Activated naive CD8-positive, alpha-beta T cell (primary cell): ENCODE data around the gene KPNA5.
"Not testable (repeated sequence)": the region's sequence is repeated elsewhere in the genome, so short reads cannot be mapped to it uniquely, and the experiment has no call there.

ENCODE experiments used
- H3K27ac Mint-ChIP-seq: one replicate; pipeline ENCODE4 v1.8.0; 2021; ENCODE audit warnings: mixed read lengths
- H3K27me3 Mint-ChIP-seq: one replicate; pipeline ENCODE4 v1.8.0; 2021; ENCODE audit warnings: mixed read lengths
- H3K36me3 Mint-ChIP-seq: one replicate; pipeline ENCODE4 v1.8.0; 2021; ENCODE audit warnings: mixed read lengths
- H3K4me1 Mint-ChIP-seq: one replicate; pipeline ENCODE4 v1.8.0; 2021; ENCODE audit warnings: low read depth, mixed read lengths
- H3K4me3 Mint-ChIP-seq: one replicate; pipeline ENCODE4 v1.8.0; 2021; ENCODE audit warnings: mild to moderate bottlenecking, mixed read lengths
- H3K9me3 Mint-ChIP-seq: one replicate; pipeline ENCODE4 v1.8.0; 2021; ENCODE audit warnings: low read depth, mixed read lengths

Gene KPNA5

DNA sequence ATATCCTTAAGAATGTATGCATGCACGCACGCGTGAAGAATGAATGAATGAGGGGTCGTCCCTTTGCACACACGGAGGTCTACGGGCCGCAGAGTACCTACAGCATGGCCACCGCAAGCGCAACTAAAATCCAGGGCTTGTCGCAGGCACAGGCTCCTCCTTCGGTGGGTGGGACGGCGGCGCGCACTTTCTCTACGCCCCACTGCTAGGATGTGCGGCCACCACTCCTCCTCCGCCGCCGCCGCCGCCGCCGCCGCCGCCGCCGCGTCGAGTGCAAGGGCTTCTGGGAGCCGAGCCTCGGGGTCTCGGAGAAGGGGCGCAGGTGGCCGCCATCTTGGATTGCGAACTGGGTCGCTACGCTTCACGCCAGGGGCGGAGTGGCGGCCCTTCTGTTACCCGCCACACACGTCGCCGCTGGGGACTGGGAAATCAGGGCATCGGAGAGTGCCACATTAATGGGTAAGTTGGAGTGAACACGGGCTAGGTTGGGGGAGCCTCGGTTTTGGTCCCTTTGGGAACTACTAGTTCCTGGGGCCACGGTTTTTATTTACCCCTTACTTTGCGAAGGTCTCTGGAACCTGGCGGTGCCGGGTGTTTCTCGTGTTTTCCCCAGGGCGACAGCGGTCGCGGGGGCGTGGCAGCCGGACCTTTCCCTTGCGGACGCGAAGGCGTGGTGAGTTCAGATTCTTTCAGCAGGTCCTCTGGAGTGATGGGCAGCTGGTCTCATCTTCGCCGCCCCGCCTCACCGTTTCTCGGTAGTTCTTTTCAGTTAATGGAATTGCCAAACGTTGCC, at the start of gene KPNA5:
KPNA5 (plus strand) TSS at position 332 of the 793 bp plus-strand sequence; CDS start at position 456, 124 bp downstream.
- Mint-ChIP-seq H3K9me3 (no peaks in the 10 kb centered on the region), H3K27ac (peak within 1 kb of the TSS; percentile 99), H3K36me3 (peaks cover 12% of the 10 kb centered on the region), H3K27me3 (no peaks in the 10 kb centered on the region), H3K4me3 (peak within 1 kb of the TSS; percentile 97), H3K4me1 (peaks cover 43% of the 10 kb centered on the region)

GRCh38 chr6:116631379-116631990, 49.5 kb upstream of the KPNA5 start:
- Mint-ChIP-seq H3K4me3 (no peak overlapping the region), H3K27me3 (no peaks in the 10 kb centered on the region), H3K36me3 (peaks cover 10% of the 10 kb centered on the region), H3K4me1 (peaks cover 3% of the 10 kb centered on the region), H3K9me3 (no peaks in the 10 kb centered on the region), H3K27ac (no peak overlapping the region)

- H3K27me3 Mint-ChIP-seq = no peaks in the 10 kb centered on the region
- peaks cover 10% of the 10 kb centered on the region for H3K36me3 Mint-ChIP-seq
- H3K9me3 Mint-ChIP-seq = no peaks in the 10 kb centered on the region
- H3K4me3 Mint-ChIP-seq = no peak overlapping the region
- peaks cover 3% of the 10 kb centered on the region for H3K4me1 Mint-ChIP-seq
- no peak overlapping the region for H3K27ac Mint-ChIP-seq
Measured at GRCh38 chr6:116633685-116634084, 47.3 kb upstream of the KPNA5 start.

- H3K27ac Mint-ChIP-seq = no peak overlapping the region
- H3K4me3 Mint-ChIP-seq = no peak overlapping the region
- H3K36me3 Mint-ChIP-seq = peaks cover 4% of the 10 kb centered on the region
- H3K27me3 Mint-ChIP-seq = no peaks in the 10 kb centered on the region
- peaks cover 7% of the 10 kb centered on the region for H3K4me1 Mint-ChIP-seq
- H3K9me3 Mint-ChIP-seq = no peaks in the 10 kb centered on the region
Measured at GRCh38 chr6:116648156-116648555, 32.9 kb upstream of the KPNA5 start.

GRCh38 chr6:116649129-116649528, 31.9 kb upstream of the KPNA5 start:
- peaks cover 4% of the 10 kb centered on the region for H3K36me3 Mint-ChIP-seq
- peak overlapping the region; percentile 5 for H3K27ac Mint-ChIP-seq
- no peak overlapping the region for H3K4me3 Mint-ChIP-seq
- H3K4me1 Mint-ChIP-seq = peaks cover 7% of the 10 kb centered on the region
- no peaks in the 10 kb centered on the region for H3K27me3 Mint-ChIP-seq
- H3K9me3 Mint-ChIP-seq = no peaks in the 10 kb centered on the region

DNA sequence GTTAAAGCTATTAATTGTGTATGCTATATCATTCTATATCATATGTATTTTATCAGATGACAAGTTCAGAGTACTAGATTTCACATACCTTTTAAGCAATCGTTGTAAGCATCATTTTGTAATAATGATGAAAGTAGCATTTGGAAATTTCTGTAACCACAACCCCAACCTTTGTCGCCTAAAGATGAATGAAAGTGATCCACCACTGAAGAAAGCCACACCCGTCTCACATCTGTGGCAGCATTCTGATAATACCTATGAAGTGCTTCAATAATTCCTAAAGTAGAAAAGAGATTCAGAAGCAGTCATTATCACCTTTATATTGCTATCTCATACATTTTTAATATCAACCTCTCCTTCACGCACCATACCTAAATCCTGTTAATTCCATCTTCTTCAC, 29.1 kb upstream of the KPNA5 start:
- H3K27ac Mint-ChIP-seq = peak overlapping the region; percentile 36
- H3K27me3 Mint-ChIP-seq = no peaks in the 10 kb centered on the region
- H3K36me3 Mint-ChIP-seq = peaks cover 4% of the 10 kb centered on the region
- no peaks in the 10 kb centered on the region for H3K9me3 Mint-ChIP-seq
- peaks cover 7% of the 10 kb centered on the region for H3K4me1 Mint-ChIP-seq
- no peak overlapping the region for H3K4me3 Mint-ChIP-seq

- Mint-ChIP-seq H3K9me3 (no peaks in the 10 kb centered on the region), H3K36me3 (peaks cover 10% of the 10 kb centered on the region), H3K4me1 (peaks cover 46% of the 10 kb centered on the region), H3K27me3 (no peaks in the 10 kb centered on the region), H3K4me3 (no peak overlapping the region), H3K27ac (no peak overlapping the region)
Measured at GRCh38 chr6:116661594-116661993, 19.4 kb upstream of the KPNA5 start.

DNA sequence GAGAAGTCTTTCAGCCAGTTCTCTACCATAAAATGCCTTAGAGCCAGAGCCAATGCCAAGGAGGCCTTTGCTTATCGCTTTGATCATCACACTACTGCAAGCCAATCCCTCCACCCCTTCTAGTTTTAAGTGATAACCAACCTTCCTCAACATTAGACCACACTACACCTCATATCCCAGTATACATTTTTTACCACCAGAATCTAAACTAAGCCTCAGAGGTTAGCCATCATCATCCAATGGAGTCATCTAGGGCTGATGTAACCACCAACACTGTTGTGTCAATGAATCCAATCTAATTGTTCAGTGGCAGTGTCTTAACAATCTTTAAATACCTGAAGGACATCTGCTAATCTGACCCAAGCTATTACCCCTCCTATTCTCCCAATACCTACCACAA, 18.8 kb upstream of the KPNA5 start:
- no peaks in the 10 kb centered on the region for H3K9me3 Mint-ChIP-seq
- H3K27ac Mint-ChIP-seq = peak overlapping the region; percentile 8
- no peak overlapping the region for H3K4me3 Mint-ChIP-seq
- peaks cover 51% of the 10 kb centered on the region for H3K4me1 Mint-ChIP-seq
- H3K27me3 Mint-ChIP-seq = no peaks in the 10 kb centered on the region
- H3K36me3 Mint-ChIP-seq = peaks cover 10% of the 10 kb centered on the region

GRCh38 chr6:116663308-116663707, 17.7 kb upstream of the KPNA5 start:
- no peaks in the 10 kb centered on the region for H3K27me3 Mint-ChIP-seq
- peak overlapping the region; percentile 42 for H3K4me3 Mint-ChIP-seq
- no peak overlapping the region for H3K27ac Mint-ChIP-seq
- H3K4me1 Mint-ChIP-seq = peaks cover 59% of the 10 kb centered on the region
- peaks cover 10% of the 10 kb centered on the region for H3K36me3 Mint-ChIP-seq
- no peaks in the 10 kb centered on the region for H3K9me3 Mint-ChIP-seq

DNA sequence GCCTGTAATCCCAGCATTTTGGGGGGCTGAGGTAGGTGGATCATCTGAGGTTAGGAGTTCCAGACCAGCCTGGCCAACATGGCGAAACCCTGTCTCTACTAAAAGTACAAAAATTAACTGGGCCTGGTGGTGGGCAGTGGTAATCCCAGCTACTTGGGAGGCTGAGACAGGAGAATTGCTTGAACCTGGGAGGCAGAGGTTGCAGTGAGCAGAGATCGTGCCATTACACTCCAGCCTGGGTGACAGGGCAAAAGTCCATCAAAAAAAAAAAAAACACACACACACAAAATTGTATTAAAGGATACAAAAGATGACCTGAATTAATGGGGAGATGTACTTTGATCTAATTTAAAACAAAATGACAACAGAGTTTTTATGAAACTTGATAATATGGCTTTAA, 16.8 kb upstream of the KPNA5 start:
- H3K27me3 Mint-ChIP-seq, H3K9me3 Mint-ChIP-seq, H3K27ac Mint-ChIP-seq: not testable (repeated sequence)
- Mint-ChIP-seq H3K4me3 (peak overlapping the region; percentile 23), H3K36me3 (peaks cover 10% of the 10 kb centered on the region), H3K4me1 (peaks cover 59% of the 10 kb centered on the region)

DNA sequence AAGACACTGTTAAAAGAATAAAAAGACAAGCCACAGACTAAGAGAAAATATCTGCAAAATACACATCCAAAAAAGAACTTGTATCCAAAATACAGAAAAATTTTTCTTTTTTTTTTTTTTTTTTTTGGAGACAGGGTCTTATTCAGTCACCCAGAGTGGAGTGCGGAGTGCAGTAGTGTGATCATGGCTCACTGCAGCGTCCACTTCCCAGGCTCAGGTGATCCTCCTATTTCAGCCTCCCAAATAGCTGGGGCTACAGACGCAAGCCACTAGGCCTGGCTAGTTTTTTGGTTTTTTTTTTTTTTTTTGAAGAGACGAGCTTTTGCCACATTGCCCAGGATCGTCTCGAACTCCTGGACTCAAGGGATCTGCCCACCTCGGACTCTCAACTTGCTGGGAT, 15.5 kb upstream of the KPNA5 start:
- Mint-ChIP-seq H3K4me3 (peak overlapping the region; percentile 74), H3K27me3 (no peaks in the 10 kb centered on the region), H3K9me3 (no peaks in the 10 kb centered on the region), H3K36me3 (peaks cover 8% of the 10 kb centered on the region), H3K4me1 (peaks cover 56% of the 10 kb centered on the region), H3K27ac (no peak overlapping the region)

- Mint-ChIP-seq H3K9me3 (no peaks in the 10 kb centered on the region), H3K4me3 (peak overlapping the region; percentile 95), H3K4me1 (peaks cover 50% of the 10 kb centered on the region), H3K27ac (peak overlapping the region; percentile 58), H3K27me3 (no peaks in the 10 kb centered on the region), H3K36me3 (peaks cover 8% of the 10 kb centered on the region)
Measured at GRCh38 chr6:116666869-116667268, 14.1 kb upstream of the KPNA5 start.

- Mint-ChIP-seq H3K36me3 (peaks cover 8% of the 10 kb centered on the region), H3K4me1 (peaks cover 42% of the 10 kb centered on the region), H3K27me3 (no peaks in the 10 kb centered on the region), H3K27ac (peak overlapping the region; percentile 66), H3K4me3 (peak overlapping the region; percentile 95), H3K9me3 (no peaks in the 10 kb centered on the region)
Measured at GRCh38 chr6:116667623-116668022, 13.4 kb upstream of the KPNA5 start.

GRCh38 chr6:116672306-116672705, 8.7 kb upstream of the KPNA5 start:
- Mint-ChIP-seq H3K9me3 (no peaks in the 10 kb centered on the region), H3K4me3 (no peak overlapping the region), H3K27ac (no peak overlapping the region), H3K36me3 (no peaks in the 10 kb centered on the region), H3K4me1 (peaks cover 8% of the 10 kb centered on the region), H3K27me3 (no peaks in the 10 kb centered on the region)

DNA sequence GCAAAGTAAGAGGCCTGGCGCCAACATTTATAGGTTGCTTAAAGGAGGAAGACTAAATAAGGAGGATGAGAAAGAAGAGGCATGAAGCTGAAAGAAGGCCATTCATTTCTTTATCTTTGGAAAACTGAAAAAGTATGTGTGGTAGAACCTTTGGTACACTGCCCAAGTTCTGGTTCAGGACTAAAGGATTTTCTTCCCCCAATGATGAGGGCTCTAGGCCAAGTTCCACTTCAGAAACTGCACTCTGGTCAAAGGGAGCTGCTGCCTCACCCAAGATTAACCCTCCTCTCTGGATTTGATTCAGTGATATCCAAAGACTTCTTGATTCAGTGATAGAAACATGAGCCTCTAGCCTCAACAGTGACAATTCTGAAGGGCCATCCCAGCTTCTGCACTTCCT, 5.0 kb upstream of the KPNA5 start:
- Mint-ChIP-seq H3K27ac (no peak overlapping the region), H3K4me3 (no peak overlapping the region), H3K27me3 (no peaks in the 10 kb centered on the region), H3K4me1 (peaks cover 13% of the 10 kb centered on the region), H3K9me3 (no peaks in the 10 kb centered on the region), H3K36me3 (no peaks in the 10 kb centered on the region)

DNA sequence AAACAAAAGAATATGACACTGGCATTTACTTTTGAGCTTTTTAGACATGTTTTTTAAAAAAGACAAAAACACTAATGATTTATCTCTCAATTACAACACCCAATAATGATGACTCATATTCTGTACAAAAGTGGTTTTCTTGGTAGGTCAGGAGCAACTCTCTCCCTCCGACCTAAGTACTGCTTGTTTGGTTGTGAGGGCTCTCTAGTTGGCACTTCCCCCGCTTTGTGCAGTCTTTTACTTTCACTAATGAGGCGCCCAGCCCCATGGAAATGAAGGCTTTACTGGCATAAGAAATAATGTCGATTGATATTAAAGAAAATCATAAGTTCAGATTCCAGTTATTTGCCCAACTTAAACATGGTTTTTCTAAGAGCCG, 1.3 kb downstream of the KPNA5 start:
- Mint-ChIP-seq H3K27me3 (no peaks in the 10 kb centered on the region), H3K9me3 (no peaks in the 10 kb centered on the region), H3K36me3 (peaks cover 12% of the 10 kb centered on the region), H3K4me1 (peaks cover 55% of the 10 kb centered on the region), H3K4me3 (peak overlapping the region; percentile 97), H3K27ac (peak overlapping the region; percentile 89)
